Spinal cord (tissue), 10 donors: ENCODE results near the gene FAR1. TPM values are rescaled to one million over a fixed set of nuclear protein-coding genes. Genes with fewer than 3 reads are reported as not detected.
"Not testable (repeated sequence)": the region's sequence is repeated elsewhere in the genome, so short reads cannot be mapped to it uniquely, and the experiment has no call there.

ENCODE experiments used
- DNase-seq, 6 donors: peaks; one replicate each; pipeline versions ENCODE4 v3.0.0 to v3.0.0-alpha.2; 2013 to 2015; ENCODE audit warnings: low spot score in 6 of 6, low read depth in 4 of 6
- H3K27ac ChIP-seq: one replicate; pipeline ENCODE4 v1.5.1; 2013; ENCODE audit warnings: low read depth, low read length, control low read depth
- H3K27me3 ChIP-seq: one replicate; pipeline ENCODE4 v1.6.1; 2013; ENCODE audit warnings: low read length; ENCODE audit not compliant: control insufficient read depth, insufficient read depth
- H3K36me3 ChIP-seq: one replicate; pipeline ENCODE4 v1.6.1; 2013; ENCODE audit warnings: low read length; ENCODE audit not compliant: control insufficient read depth, insufficient read depth
- H3K4me1 ChIP-seq: one replicate; pipeline ENCODE4 v1.6.1; 2013; ENCODE audit warnings: low read length; ENCODE audit not compliant: control insufficient read depth, insufficient read depth
- H3K4me3 ChIP-seq: one replicate; pipeline ENCODE4 v1.5.1; 2013; ENCODE audit warnings: low read depth, low read length, control low read depth
- H3K9me3 ChIP-seq: one replicate; pipeline ENCODE4 v1.6.1; 2013; ENCODE audit warnings: low read length; ENCODE audit not compliant: control insufficient read depth, insufficient read depth
- WGBS: methylation state at CpG from one replicate; pipeline ENCODE4 v1.1.5; 2013; ENCODE audit warnings: missing lambda C conversion rate; ENCODE audit not compliant: insufficient coverage; 5-methylcytosine and 5-hydroxymethylcytosine counted together
- polyA plus RNA-seq, 2 donors: library from polyadenylated mRNA; unstranded; fragments of 120-200 nt; gene quantifications; one replicate each; pipeline ENCODE4 v1.2.1, GENCODE V29; 2013; ENCODE audit not compliant: insufficient read length in 2 of 2
- total RNA-seq, 2 donors: library from RNA; depleted of rRNA in 1 of 2; stranded (reverse); fragments of 120-200 nt in 1 of 2; fragments of >200 nt in 1 of 2; gene quantifications; one replicate each; pipeline versions ENCODE4 v1.2.3 to v1.2.4, GENCODE V29; 2013 to 2014
- donor health status: healthy.

FAR1 gene
- total and polyA plus RNA-seq, 4 donors = 55.0 to 160 (median 73.0) TPM

GRCh38 chr11:13644997-13645687 is 23.3 kb upstream of the FAR1 start:
- no peak overlapping the region for H3K27ac ChIP-seq
- DNase-seq = no peak
- WGBS = no CpG with 5 or more reads among the region's 7 CpGs
- no peaks in the 10 kb centered on the region for H3K4me1 ChIP-seq
- no peak overlapping the region for H3K4me3 ChIP-seq
- H3K36me3 ChIP-seq = no peaks in the 10 kb centered on the region
- no peaks in the 10 kb centered on the region for H3K27me3 ChIP-seq
- H3K9me3 ChIP-seq = no peaks in the 10 kb centered on the region

DNA sequence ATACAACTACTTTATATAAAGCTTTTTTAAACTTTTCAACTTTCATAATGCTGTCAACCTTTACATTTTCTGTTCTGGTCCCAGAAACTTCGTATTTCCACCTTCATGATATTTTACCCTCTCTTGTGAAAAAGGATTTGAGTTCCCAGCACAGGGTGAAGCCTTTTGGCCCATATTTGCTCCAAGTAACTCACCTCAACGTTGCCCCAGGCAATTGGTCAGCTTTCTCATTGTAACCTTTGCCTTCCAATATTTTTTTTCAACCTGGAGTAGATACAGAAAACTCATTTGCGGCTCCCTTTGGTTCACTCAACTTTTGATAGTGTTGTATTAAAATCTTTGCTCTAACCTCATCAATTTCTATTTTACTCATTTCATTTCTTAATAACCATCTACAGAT is 21.1 kb upstream of the FAR1 start:
- no peak overlapping the region for H3K27ac ChIP-seq
- no peaks in the 10 kb centered on the region for H3K27me3 ChIP-seq
- H3K36me3 ChIP-seq = no peaks in the 10 kb centered on the region
- H3K4me1 ChIP-seq = no peaks in the 10 kb centered on the region
- DNase-seq = no peak
- H3K9me3 ChIP-seq = no peaks in the 10 kb centered on the region
- 85% methylated on average over 2 of the region's 3 CpGs for WGBS
- no peak overlapping the region for H3K4me3 ChIP-seq

DNA sequence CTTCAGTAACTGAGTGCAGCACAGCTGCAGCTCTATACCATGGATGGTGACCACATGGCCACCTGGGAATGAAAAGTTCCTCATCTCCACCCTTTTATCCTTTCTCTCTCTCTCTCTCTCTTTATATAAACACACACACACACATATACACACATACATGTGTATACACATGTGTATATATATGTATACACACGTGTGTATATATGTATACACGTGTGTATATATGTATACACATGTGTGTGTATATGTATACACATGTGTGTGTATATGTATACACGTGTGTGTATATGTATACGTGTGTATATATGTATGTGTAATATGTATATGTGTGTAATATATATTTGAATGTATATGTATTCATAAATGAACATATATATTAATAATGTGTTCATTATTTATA is 18.8 kb upstream of the FAR1 start:
- no peaks in the 10 kb centered on the region for H3K27me3 ChIP-seq
- H3K27ac ChIP-seq = no peak overlapping the region
- H3K4me3 ChIP-seq = no peak overlapping the region
- no CpG with 5 or more reads among the region's 4 CpGs for WGBS
- no peaks in the 10 kb centered on the region for H3K36me3 ChIP-seq
- H3K4me1 ChIP-seq = no peaks in the 10 kb centered on the region
- H3K9me3 ChIP-seq = no peaks in the 10 kb centered on the region
- DNase-seq = no peak

DNA sequence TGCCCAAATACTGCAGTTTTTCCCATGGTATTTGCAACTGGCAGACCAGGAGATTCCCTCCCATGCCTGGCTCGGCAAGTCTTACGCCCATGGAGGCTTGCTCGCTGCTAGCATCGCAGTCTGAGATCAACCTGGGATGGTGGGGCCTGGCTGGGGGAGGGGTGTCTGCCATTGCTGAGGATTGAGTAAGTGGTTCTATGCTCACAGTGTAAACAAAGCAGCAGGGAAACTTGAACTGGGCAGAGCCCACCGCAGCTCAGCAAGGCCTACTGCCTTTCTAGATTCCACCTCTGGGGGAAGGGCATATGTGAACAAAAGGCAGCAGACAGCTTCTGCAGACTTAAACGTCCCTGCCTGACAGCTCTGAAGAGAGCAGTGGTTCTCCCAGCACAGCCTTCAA is 17.0 kb upstream of the FAR1 start:
- not testable (repeated sequence) for H3K27me3 ChIP-seq, DNase-seq, H3K4me1 ChIP-seq, H3K4me3 ChIP-seq, H3K9me3 ChIP-seq, H3K36me3 ChIP-seq, H3K27ac ChIP-seq
- 63% methylated on average over 6 of the region's 6 CpGs for WGBS

DNA sequence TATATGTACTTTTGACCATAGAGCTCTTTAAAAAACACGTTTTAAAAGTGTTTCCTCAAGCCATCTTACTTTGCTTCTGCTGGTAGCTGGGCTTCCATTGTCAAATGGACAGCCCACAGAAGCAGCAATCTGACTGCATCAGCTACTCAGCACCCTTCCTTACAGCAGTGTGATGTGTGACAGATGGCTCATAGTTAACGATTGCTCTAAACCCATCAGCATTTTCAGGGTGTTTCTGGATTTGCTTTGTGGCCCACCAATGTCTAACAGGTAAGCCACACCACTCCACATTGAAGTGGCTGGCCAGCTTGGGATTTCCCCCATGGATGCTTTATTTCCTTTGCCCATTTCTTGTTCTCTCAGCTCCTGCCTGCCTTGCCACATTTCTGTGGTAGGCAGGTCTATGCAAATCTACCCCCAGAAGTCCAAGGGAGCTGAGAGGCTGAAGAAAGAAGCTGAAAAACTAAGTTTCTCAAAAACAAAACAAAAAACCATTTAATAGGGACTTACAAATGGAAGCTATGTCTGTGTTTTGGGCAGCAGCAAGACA is 7.3 kb upstream of the FAR1 start:
- H3K27me3 ChIP-seq = no peaks in the 10 kb centered on the region
- H3K4me1 ChIP-seq = no peaks in the 10 kb centered on the region
- H3K27ac ChIP-seq = no peak overlapping the region
- 100% methylated on average over 1 of the region's 2 CpGs for WGBS
- H3K4me3 ChIP-seq = no peak overlapping the region
- H3K9me3 ChIP-seq = peaks cover 5% of the 10 kb centered on the region
- DNase-seq = no peak
- H3K36me3 ChIP-seq = no peaks in the 10 kb centered on the region

DNA sequence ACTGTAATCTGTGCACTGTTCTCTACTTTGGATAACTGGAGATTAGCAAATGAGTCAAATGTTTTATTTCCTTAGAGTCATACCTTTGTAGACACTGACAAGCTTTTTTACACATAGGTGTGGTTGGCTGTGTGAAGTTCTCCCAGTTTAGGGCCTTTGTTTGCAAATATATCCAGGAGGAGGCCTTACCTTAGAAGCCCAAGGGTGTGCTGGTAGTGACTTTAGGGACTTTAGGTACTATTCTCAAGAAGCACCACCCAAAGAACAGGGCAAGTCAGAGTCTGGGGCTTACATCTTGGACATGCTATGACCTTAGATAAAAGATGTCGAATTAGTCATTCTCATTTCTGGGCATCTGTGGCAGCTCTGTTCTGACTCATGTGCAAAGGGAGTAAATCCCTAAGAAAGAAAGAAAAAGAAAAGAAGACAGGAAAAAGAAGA is 4.8 kb upstream of the FAR1 start:
- Histone ChIP-seq H3K9me3 (peaks cover 5% of the 10 kb centered on the region), H3K4me1 (peaks cover 4% of the 10 kb centered on the region), H3K36me3 (no peaks in the 10 kb centered on the region), H3K27ac (no peak overlapping the region), H3K27me3 (no peaks in the 10 kb centered on the region), H3K4me3 (no peak overlapping the region)
- WGBS = no CpG with 5 or more reads among the region's 1 CpG
- DNase-seq = no peak

- no peak for DNase-seq
- peaks cover 3% of the 10 kb centered on the region for H3K9me3 ChIP-seq
- H3K27me3 ChIP-seq = no peaks in the 10 kb centered on the region
- peaks cover 4% of the 10 kb centered on the region for H3K4me1 ChIP-seq
- no peaks in the 10 kb centered on the region for H3K36me3 ChIP-seq
- no peak overlapping the region for H3K4me3 ChIP-seq
- no peak overlapping the region for H3K27ac ChIP-seq
- WGBS = no CpG with 5 or more reads among the region's 1 CpG
Measured at GRCh38 chr11:13664351-13664750, 4.1 kb upstream of the FAR1 start.

DNA sequence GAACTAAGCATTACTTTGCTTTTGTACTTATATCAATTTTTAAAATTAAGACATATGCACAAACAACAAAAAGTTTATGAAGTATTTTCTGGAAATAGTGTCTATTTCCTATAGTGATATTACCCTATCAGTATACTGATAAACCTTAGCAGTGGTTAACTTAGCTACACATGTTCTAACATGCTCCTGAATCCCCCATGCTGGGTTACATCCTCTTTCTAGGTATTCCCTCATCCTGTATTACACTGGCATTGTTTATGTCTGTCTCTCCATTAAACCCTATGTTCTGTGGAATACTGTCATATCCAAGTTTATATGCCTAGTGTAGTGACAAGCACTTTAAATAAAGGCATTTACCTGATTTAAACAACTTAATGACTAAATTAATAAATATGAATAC is 1.8 kb upstream of the FAR1 start:
- Histone ChIP-seq H3K4me3 (no peak overlapping the region), H3K36me3 (no peaks in the 10 kb centered on the region), H3K27ac (no peak overlapping the region), H3K27me3 (no peaks in the 10 kb centered on the region), H3K9me3 (no peaks in the 10 kb centered on the region), H3K4me1 (peaks cover 12% of the 10 kb centered on the region)
- DNase-seq = no peak

- Histone ChIP-seq H3K4me3 (peak overlapping the region; percentile 85), H3K27me3 (no peaks in the 10 kb centered on the region), H3K27ac (no peak overlapping the region), H3K36me3 (no peaks in the 10 kb centered on the region), H3K4me1 (peaks cover 12% of the 10 kb centered on the region), H3K9me3 (no peaks in the 10 kb centered on the region)
- WGBS = 56% methylated on average over 3 of the region's 5 CpGs
- peak in 5 of 6 donors; percentile 1 to 77 (median 19) for DNase-seq
Measured at GRCh38 chr11:13667245-13667644, 1.2 kb upstream of the FAR1 start.

DNA sequence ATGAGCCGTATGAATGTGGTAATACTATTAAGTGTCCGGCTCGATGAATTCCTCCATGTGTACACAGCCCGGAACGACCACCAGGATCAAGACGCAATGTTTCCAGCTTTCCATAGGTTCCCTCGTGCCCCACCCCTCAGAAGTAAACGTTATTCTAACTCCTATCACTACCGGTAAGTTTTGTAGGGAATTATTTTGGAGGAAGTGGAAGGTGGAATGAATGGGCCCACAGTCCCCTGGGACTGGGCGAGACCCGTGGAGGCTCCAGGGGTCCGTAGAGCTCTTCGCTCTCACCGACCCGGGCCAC is 720 bp upstream of the FAR1 start:
- Histone ChIP-seq H3K36me3 (no peaks in the 10 kb centered on the region), H3K27ac (peak overlapping the region; percentile 90), H3K9me3 (no peaks in the 10 kb centered on the region), H3K4me3 (peak overlapping the region; percentile 85), H3K27me3 (no peaks in the 10 kb centered on the region), H3K4me1 (peaks cover 12% of the 10 kb centered on the region)
- DNase-seq = no peak
- WGBS = 0% methylated on average over 6 of the region's 15 CpGs
